Mucosa of descending colon (tissue), 3 donors: Measurements from ENCODE around the gene IFNB1. TPM values are rescaled to one million over a fixed set of nuclear protein-coding genes. Genes with fewer than 3 reads are reported as not detected.
A peak's percentile ranks its signal among the peaks of the same experiment; 100 is the strongest.

Experiments used
- ATAC-seq: fragments of 200-7000 bp; cut with Tn5 transposase; one replicate; pipeline ENCODE4 v1.9.1; 2020; ENCODE audit warnings: mild to moderate bottlenecking, moderate library complexity
- DNase-seq, 3 donors: peaks; one replicate each; pipeline ENCODE4 v3.0.0-alpha.2; 2020
- H3K36me3 ChIP-seq: fragments of 200-600 bp; one replicate; pipeline ENCODE4 v1.8.0; 2021; ENCODE audit warnings: low read depth, mild to moderate bottlenecking
- H3K4me1 ChIP-seq: fragments of 200-600 bp; one replicate; pipeline ENCODE4 v1.8.0; 2021; ENCODE audit warnings: low read depth, mild to moderate bottlenecking
- H3K4me3 ChIP-seq: fragments of 200-600 bp; one replicate; pipeline ENCODE4 v1.8.0; 2021; ENCODE audit warnings: mild to moderate bottlenecking
- H3K9me3 ChIP-seq: fragments of 200-600 bp; one replicate; pipeline ENCODE4 v1.8.0; 2021; ENCODE audit warnings: mild to moderate bottlenecking
- intact Hi-C, 2 donors: fragments of 100-400 bp; cut with DNase I in 1 of 2; cut with micrococcal nuclease in 1 of 2; formaldehyde crosslinking; loops; one replicate each; pipeline versions ENCODE4 v1.11.0 to v1.11.1; 2022; cut with DNase I, micrococcal nuclease
- total RNA-seq, 3 donors: library from RNA; stranded (reverse); fragmentation: NEBNext Ultra II Directional in 2 of 3; extraction: Animal tissue kit (Norgen Biotek cat#: 25700) in 2 of 3; gene quantifications; one replicate each; pipeline versions ENCODE4 v1.2.1 to v1.2.4, GENCODE V29; 2021 to 2023
- TF ChIP-seq, protein P1 (sequence below): fragments of 200-600 bp; IDR thresholded peaks from one replicate; pipeline ENCODE4 v1.8.0; 2022; ENCODE audit warnings: antibody characterized with exemption, mild to moderate bottlenecking
- donor health status: DM: no; HTN: no; CAD: no; lungs with moderate emphysema.
- donor health status: DM: no; HTN: no; CAD: no.
- donor health status: DM: no; HTN: yes; CAD: no.

The IFNB1 gene
- total RNA-seq, 3 donors from 2014 or later = not detected

DNA sequence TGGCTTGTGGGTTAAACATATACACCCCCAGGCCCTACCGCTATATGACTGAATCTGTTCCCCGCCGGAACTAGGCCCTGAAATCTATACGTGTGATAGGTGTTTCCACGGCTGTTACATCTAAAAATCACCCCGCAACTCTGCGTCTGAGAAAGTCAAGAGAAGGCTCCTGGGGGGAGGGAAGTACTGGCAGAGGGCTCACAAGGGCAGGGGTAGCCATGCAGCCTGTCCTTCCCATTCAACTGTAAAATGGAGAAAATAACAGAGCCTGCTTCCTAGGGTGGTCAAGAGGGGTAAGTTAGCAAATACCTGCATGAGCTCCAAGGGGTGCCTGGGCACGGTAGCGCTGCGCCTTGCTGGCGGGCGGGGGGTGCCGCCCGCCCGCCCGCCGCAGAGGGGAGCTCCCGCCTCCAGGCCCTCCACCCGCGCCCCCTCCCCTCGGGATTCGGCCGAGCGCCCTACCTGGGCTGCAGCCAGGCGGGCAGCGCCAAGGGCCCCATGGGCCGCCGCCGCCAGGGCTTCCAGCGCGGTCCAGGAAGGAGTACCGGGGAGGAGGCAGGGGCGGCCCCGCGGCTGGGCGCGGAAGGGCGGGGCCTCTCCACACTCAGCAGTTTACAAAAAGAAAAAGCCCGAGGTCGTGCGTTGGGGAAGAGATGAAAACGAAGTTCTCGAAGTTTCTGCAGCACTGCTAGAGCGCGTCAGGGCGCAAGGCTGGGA, 46.5 kb downstream of the IFNB1 start, which contains the start of gene HACD4:
Gene HACD4 (minus strand): TSS at position 550 of the 717 bp plus-strand sequence. CDS start 50 bp downstream, at position 500.
- intact Hi-C loops = no loop called here
- Histone ChIP-seq H3K36me3 (no peaks in the 10 kb centered on the region), H3K9me3 (no peaks in the 10 kb centered on the region), H3K4me3 (no peak within 1 kb of the TSS), H3K4me1 (no peaks in the 10 kb centered on the region)
- TF ChIP-seq, protein P1, sequence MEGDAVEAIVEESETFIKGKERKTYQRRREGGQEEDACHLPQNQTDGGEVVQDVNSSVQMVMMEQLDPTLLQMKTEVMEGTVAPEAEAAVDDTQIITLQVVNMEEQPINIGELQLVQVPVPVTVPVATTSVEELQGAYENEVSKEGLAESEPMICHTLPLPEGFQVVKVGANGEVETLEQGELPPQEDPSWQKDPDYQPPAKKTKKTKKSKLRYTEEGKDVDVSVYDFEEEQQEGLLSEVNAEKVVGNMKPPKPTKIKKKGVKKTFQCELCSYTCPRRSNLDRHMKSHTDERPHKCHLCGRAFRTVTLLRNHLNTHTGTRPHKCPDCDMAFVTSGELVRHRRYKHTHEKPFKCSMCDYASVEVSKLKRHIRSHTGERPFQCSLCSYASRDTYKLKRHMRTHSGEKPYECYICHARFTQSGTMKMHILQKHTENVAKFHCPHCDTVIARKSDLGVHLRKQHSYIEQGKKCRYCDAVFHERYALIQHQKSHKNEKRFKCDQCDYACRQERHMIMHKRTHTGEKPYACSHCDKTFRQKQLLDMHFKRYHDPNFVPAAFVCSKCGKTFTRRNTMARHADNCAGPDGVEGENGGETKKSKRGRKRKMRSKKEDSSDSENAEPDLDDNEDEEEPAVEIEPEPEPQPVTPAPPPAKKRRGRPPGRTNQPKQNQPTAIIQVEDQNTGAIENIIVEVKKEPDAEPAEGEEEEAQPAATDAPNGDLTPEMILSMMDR = no peak
- peak; percentile 91 for ATAC-seq
- peak; percentile 58 to 79 (median 70) for DNase-seq

- H3K9me3 ChIP-seq = no peaks in the 10 kb centered on the region
- TF ChIP-seq, protein P1 = no peak
- H3K4me1 ChIP-seq = no peaks in the 10 kb centered on the region
- intact Hi-C loops = no loop called here
- peak in 1 of 3 donors; percentile 6 for DNase-seq
- H3K4me3 ChIP-seq = no peak overlapping the region
- H3K36me3 ChIP-seq = no peaks in the 10 kb centered on the region
- peak; percentile 67 for ATAC-seq
These were observed 47.2 kb downstream of the IFNB1 start for GRCh38 chr9:21030389-21031035.

- H3K9me3 ChIP-seq = no peaks in the 10 kb centered on the region
- intact Hi-C loops = no loop called here
- no peaks in the 10 kb centered on the region for H3K36me3 ChIP-seq
- DNase-seq (no peak), ATAC-seq (no peak)
- H3K4me3 ChIP-seq = no peak overlapping the region
- no peaks in the 10 kb centered on the region for H3K4me1 ChIP-seq
- TF ChIP-seq, protein P1 = no peak
These were observed 48.1 kb downstream of the IFNB1 start for GRCh38 chr9:21029661-21030060.

DNA sequence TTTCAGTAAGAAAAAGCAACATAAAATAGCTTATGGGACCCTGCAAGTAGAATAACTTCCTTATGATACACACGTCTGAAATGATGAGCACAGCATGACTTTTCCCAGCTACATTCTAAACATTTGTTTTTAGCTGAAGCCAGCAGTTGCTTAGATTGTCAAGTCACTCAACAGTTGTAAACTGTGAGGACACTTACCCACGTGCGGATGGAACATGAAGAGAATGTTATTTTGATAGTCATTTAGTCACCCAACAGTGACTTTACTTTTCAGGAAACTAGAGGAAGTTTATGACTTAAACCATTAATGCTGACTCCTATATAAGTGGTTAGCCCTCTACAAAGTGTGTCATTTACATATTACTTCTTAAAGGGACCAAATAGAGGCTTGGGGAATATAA, 49.3 kb downstream of the IFNB1 start:
- intact Hi-C loops = no loop called here
- ATAC-seq = no peak

DNA sequence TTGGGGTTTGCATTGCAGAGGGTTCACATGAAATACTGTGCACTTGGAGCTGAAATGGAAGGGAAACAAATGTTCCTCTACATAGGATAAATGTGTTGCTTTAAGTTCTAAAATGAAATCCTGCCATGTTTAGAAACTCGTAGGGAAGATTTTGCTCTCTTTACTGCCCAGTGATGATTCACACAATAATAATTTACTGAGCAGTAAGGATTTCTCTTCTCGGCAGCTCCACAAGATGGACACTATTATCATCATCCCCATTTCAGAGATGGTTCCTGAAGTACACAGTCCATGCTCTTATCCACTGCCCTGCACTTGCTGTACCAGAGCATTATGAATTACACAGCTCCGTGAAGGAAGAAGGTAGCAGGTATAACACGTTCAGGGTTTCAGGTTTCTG, 50.4 kb downstream of the IFNB1 start:
- Histone ChIP-seq H3K36me3 (no peaks in the 10 kb centered on the region), H3K4me1 (no peaks in the 10 kb centered on the region), H3K9me3 (no peaks in the 10 kb centered on the region), H3K4me3 (no peak overlapping the region)
- ATAC-seq = no peak
- TF ChIP-seq, protein P1 = no peak
- no peak for DNase-seq
- intact Hi-C loops = no loop called here

More for the DNA sequence above, 49.3 kb downstream of the IFNB1 start:
- Histone ChIP-seq H3K4me1 (no peaks in the 10 kb centered on the region), H3K4me3 (no peak overlapping the region), H3K36me3 (no peaks in the 10 kb centered on the region), H3K9me3 (no peaks in the 10 kb centered on the region)
- no peak for DNase-seq
- TF ChIP-seq, protein P1 = no peak

Other genes with a start within 250 kb of the IFNB1 start
- 1 to 10 TPM in 2 of 3 donors, under 1 TPM in 1; 0.93 to 6.1 (median 1.9) TPM for gene HACD4, start 46.3 kb downstream of the IFNB1 start, total RNA-seq
- not detected for gene IFNW1, start 63.9 kb upstream of the IFNB1 start, total RNA-seq
- gene IFNA21, start 88.7 kb upstream of the IFNB1 start, total RNA-seq = not detected
- gene IFNA4, start 109.6 kb upstream of the IFNB1 start, total RNA-seq = not detected
- not detected for gene IFNA7, start 124.3 kb upstream of the IFNB1 start, total RNA-seq
- not detected for gene IFNA10, start 129.2 kb upstream of the IFNB1 start, total RNA-seq
- gene IFNA16, start 139.4 kb upstream of the IFNB1 start, total RNA-seq = not detected
- not detected for gene IFNA17, start 150.3 kb upstream of the IFNB1 start, total RNA-seq
- gene IFNA14, start 162.1 kb upstream of the IFNB1 start, total RNA-seq = not detected
- gene IFNA5, start 227.4 kb upstream of the IFNB1 start, total RNA-seq = under 1 TPM in 1 of 3 donors, not detected in 2; 0.41 TPM